Esophagus muscularis mucosa (tissue), 3 donors: ENCODE data around the gene C5orf22.
A peak's percentile ranks its signal among the peaks of the same experiment; 100 is the strongest.

Source experiments
- POLR2AphosphoS5 ChIP-seq, 2 donors: sonication (generic); formaldehyde crosslinking; IDR thresholded peaks; one replicate each; pipeline ENCODE4 v1.6.1; 2017; ENCODE audit warnings: antibody characterized with exemption in 2 of 2
- TF ChIP-seq, protein P1 (sequence below), 3 experiments: fragments of 200-600 bp in 2 of 3; fragments of 450-650 bp in 1 of 3; sonication (generic) in 2 of 3; IDR thresholded peaks; one replicate each; pipeline ENCODE4 v1.5.1; 2017 to 2019; ENCODE audit warnings: antibody characterized with exemption in 3 of 3, mild to moderate bottlenecking in 2 of 3, moderate library complexity in 1 of 3

DNA sequence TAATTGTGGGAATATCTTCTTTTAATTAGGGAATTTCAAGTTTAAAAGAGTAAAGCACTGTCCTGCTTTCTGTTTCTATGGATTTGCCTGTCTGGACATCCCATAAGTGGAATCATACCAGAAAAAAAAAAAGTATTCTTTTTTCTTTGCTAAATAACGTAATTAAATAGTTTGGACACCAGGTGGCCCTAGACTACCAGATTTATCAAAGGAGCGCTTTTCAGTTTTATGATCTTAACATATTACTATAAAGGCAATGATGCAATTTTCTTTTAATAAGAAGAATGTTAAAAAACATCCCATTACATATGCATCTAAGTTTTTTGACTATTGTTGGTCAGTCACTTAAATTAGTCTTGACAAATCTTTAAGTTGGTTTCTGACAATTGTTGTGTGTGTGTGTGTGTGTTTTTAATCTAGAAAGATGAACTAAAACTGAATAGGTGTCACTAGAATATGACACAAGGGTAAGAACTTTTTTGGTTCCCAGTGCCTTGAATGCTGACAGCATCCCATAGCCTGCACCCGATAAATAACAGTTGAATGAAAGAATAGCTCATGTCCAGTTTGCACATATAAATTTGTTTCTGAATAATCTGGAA lies 49.5 kb downstream of the C5orf22 start:
- no peak for TF ChIP-seq POLR2AphosphoS5 (IDR thresholded peaks at IDR 0.05)
- TF ChIP-seq, protein P1, sequence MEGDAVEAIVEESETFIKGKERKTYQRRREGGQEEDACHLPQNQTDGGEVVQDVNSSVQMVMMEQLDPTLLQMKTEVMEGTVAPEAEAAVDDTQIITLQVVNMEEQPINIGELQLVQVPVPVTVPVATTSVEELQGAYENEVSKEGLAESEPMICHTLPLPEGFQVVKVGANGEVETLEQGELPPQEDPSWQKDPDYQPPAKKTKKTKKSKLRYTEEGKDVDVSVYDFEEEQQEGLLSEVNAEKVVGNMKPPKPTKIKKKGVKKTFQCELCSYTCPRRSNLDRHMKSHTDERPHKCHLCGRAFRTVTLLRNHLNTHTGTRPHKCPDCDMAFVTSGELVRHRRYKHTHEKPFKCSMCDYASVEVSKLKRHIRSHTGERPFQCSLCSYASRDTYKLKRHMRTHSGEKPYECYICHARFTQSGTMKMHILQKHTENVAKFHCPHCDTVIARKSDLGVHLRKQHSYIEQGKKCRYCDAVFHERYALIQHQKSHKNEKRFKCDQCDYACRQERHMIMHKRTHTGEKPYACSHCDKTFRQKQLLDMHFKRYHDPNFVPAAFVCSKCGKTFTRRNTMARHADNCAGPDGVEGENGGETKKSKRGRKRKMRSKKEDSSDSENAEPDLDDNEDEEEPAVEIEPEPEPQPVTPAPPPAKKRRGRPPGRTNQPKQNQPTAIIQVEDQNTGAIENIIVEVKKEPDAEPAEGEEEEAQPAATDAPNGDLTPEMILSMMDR (IDR thresholded peaks at IDR 0.05), result peak; percentile 44 to 51 (median 50)
